ENCODE data around the gene SIGLEC7. TPM values are rescaled to one million over a fixed set of nuclear protein-coding genes. Genes with fewer than 3 reads are reported as not detected.

SIGLEC7 gene
- total and polyA plus RNA-seq, 10 of the 15 experiments (the other 5 are each of a cell fraction or from before 2014, with no cell fraction given): 0.15 TPM; not detected in 9

- Histone ChIP-seq H2AFZ (ENCODE audit: control insufficient read depth, low read depth, low read length) (no peak overlapping the region), H3K9me3 (replicated peaks; ENCODE audit: control insufficient read depth, insufficient read depth, low read length) (no peaks in the 10 kb centered on the region; the same call in 2 of the 3 replicates), H3K27me3 (replicated peaks in 1 of 2; ENCODE audit: control insufficient read depth in 2 of 2, insufficient read depth in 2 of 2, low read length in 1 of 2) (peaks cover 0 to 2% of the 10 kb centered on the region in 2 experiments; a peak in 1 of 4 replicates), H3K79me2 (ENCODE audit: control insufficient read depth, insufficient read depth, low read length) (no peaks in the 10 kb centered on the region), H3K9ac (ENCODE audit: control insufficient read depth, insufficient read depth, low read length) (no peak overlapping the region), H4K20me1 (ENCODE audit: control insufficient read depth, insufficient read depth) (no peaks in the 10 kb centered on the region), H3K4me1 (ENCODE audit: control insufficient read depth, insufficient read depth, low read length) (no peaks in the 10 kb centered on the region), H3K36me3 (ENCODE audit: control insufficient read depth in 2 of 2, insufficient read depth in 2 of 2, low read length in 1 of 2) (no peaks in the 10 kb centered on the region), H3K27ac (ENCODE audit: control insufficient read depth, insufficient read depth) (no peak overlapping the region), H3K4me2 (ENCODE audit: control insufficient read depth, insufficient read depth) (no peak overlapping the region), H3K4me3 (no peak overlapping the region)
- FAIRE-seq (no peak), ATAC-seq (no peak), DNase-seq (ENCODE audit: low read depth, low spot score) (no peak)
- ChIA-PET SMC1A (ENCODE audit: uncharacterized antibody, unreplicated experiment) (no interaction called here), RAD21 (ENCODE audit: unreplicated experiment) (no interaction called here), CTCF (interaction anchor here (0.9 to 1.6 kb wide), 2 partner anchors 64 to 175 kb away, joined by 3 to 4 read pairs; no protein-coding TSS in a partner anchor), POLR2A (no interaction called here)
- BruUV-seq (replicated peaks): no TSS peak
- 67% methylated on average over 10 of the region's 10 CpGs for WGBS (ENCODE audit: insufficient coverage, insufficient replicate concordance, low lambda C conversion rate, missing lambda C conversion rate)
- intact Hi-C loops (cut with micrococcal nuclease; ENCODE audit: unreplicated experiment): no loop called here
- in situ Hi-C loops (cut with MboI): no loop called here
- TF ChIP-seq RBBP5 (conservative IDR thresholded peaks at IDR 0.05) (no peak), RELA (IDR thresholded peaks at IDR 0.05; ENCODE audit: borderline replicate concordance, partially characterized antibody) (no peak), SIX5 (IDR thresholded peaks at IDR 0.05; ENCODE audit: low read depth, low read length, severe bottlenecking) (no peak), SRF (IDR thresholded peaks at IDR 0.05; ENCODE audit: low read depth in 2 of 2, low read length in 2 of 2) (no peak), NFXL1 (IDR thresholded peaks at IDR 0.05; ENCODE audit: borderline replicate concordance) (no peak), TCF3 (IDR thresholded peaks at IDR 0.05; ENCODE audit: borderline replicate concordance, insufficient read depth, low read depth, low read length) (no peak), STAT1 (conservative IDR thresholded peaks at IDR 0.05) (no peak), BHLHE40 (IDR thresholded peaks at IDR 0.05; ENCODE audit: borderline replicate concordance in 1 of 2, low read depth in 2 of 2, low read length in 1 of 2) (no peak), SPI1 (IDR thresholded peaks at IDR 0.05; ENCODE audit: borderline replicate concordance, insufficient read depth, low read depth, low read length) (no peak), MEF2A (IDR thresholded peaks at IDR 0.05; ENCODE audit: insufficient read depth, low read depth, low read length) (no peak), NRF1 (conservative IDR thresholded peaks at IDR 0.05; ENCODE audit: low read depth, low read length) (no peak), E4F1 (IDR thresholded peaks at IDR 0.05; ENCODE audit: borderline replicate concordance, partially characterized antibody) (no peak), SREBF1 (IDR thresholded peaks at IDR 0.05; ENCODE audit: low read length) (no peak)
These were observed 53.5 kb downstream of the SIGLEC7 start for GRCh38 chr19:51195616-51196015.

Data from GM12878 (cell line).